H1 (cell line): ENCODE data around the gene ATXN7.

ENCODE experiments used
- CEBPB ChIP-seq: IDR thresholded peaks from 2 replicates; pipeline ENCODE4 v1.6.1; 2012; ENCODE audit warnings: low read depth, low read length
- EP300 ChIP-seq, 2 experiments: IDR thresholded peaks; 1 replicate in 1 of 2; 2 replicates in 1 of 2; pipeline ENCODE4 v1.6.1; 2011 to 2012; ENCODE audit warnings: low read depth in 2 of 2, low read length in 2 of 2, mild to moderate bottlenecking in 2 of 2, borderline replicate concordance in 1 of 2, inconsistent platforms in 1 of 2, moderate library complexity in 1 of 2
- JUND ChIP-seq: IDR thresholded peaks from 2 replicates; pipeline ENCODE4 v1.6.1; 2011; ENCODE audit warnings: mild to moderate bottlenecking, improper control_type of control experiment, low read length
- MAFK ChIP-seq: IDR thresholded peaks from 2 replicates; pipeline ENCODE4 v1.6.1; 2012; ENCODE audit warnings: low read depth, mild to moderate bottlenecking, improper control_type of control experiment, low read length
- POLR2A ChIP-seq, 2 experiments: IDR thresholded peaks; 1 replicate in 1 of 2; 2 replicates in 1 of 2; pipeline ENCODE4 v1.6.1; 2011; ENCODE audit warnings: low read depth in 2 of 2, low read length in 2 of 2, mild to moderate bottlenecking in 2 of 2; ENCODE audit errors: control extremely low read depth in 1 of 2
- POLR2AphosphoS5 ChIP-seq: IDR thresholded peaks from 2 replicates; pipeline ENCODE4 v1.6.1; 2011; ENCODE audit warnings: low read depth, low read length
- RAD21 ChIP-seq, 2 experiments: IDR thresholded peaks in 1 of 2; conservative IDR thresholded peaks in 1 of 2; 2 replicates each; pipeline ENCODE4 v1.6.1; 2011; ENCODE audit warnings: low read depth in 2 of 2, low read length in 2 of 2, improper control_type of control experiment in 1 of 2, inconsistent platforms in 1 of 2, mild to moderate bottlenecking in 1 of 2, moderate library complexity in 1 of 2
- RBBP5 ChIP-seq: IDR thresholded peaks from 2 replicates; pipeline ENCODE4 v1.7.1; 2012; ENCODE audit warnings: low read depth, mild to moderate bottlenecking, inconsistent platforms, low read length, moderate library complexity, borderline replicate concordance
- TAF1 ChIP-seq: IDR thresholded peaks from 2 replicates; pipeline ENCODE4 v1.6.1; 2011; ENCODE audit warnings: mild to moderate bottlenecking, low read depth, low read length
- TF ChIP-seq, protein P1 (sequence below), 3 experiments: IDR thresholded peaks; 1 replicate in 2 of 3; 2 replicates in 1 of 3; pipeline versions ENCODE4 v1.5.1 to v1.6.1; 2011; ENCODE audit warnings: low read length in 3 of 3, mild to moderate bottlenecking in 3 of 3, inconsistent platforms in 2 of 3, low read depth in 1 of 3, moderate library complexity in 1 of 3; ENCODE audit not compliant: insufficient read depth in 1 of 3; ENCODE audit errors: control extremely low read depth in 1 of 3

DNA sequence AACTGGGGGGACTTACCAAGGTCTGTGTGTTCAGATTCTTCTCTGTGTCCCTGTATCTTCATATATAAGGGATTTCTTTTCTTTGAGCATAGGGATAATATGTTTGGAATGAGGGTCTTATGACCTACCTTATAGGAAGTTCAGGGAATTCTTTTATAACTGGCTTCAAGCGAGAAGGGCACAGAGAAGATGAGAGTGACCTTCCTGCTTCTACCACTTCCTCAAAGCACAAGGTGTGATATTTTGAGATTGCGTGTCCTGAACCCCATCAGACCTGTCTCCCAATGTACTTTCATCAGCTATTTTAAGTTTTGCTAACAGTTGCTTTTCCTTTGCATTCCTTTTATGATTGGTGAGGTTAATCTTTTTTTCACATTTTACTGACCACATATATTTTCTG lies 162.7 kb downstream of the ATXN7 start:
- TF ChIP-seq CEBPB (no peak), JUND (no peak), EP300 (IDR thresholded peaks at IDR 0.05; ENCODE audit: borderline replicate concordance in 1 of 2, low read depth in 2 of 2, low read length in 2 of 2) (no peak), RBBP5 (no peak), RAD21 (IDR thresholded peaks at IDR 0.05 in 1 of 2, conservative IDR thresholded peaks at IDR 0.05 in 1 of 2; ENCODE audit: low read depth in 2 of 2, low read length in 2 of 2) (no peak), POLR2AphosphoS5 (no peak), POLR2A (IDR thresholded peaks at IDR 0.05; ENCODE audit: control extremely low read depth in 1 of 2, low read depth in 2 of 2, low read length in 2 of 2) (no peak), TAF1 (no peak), MAFK (no peak)
- TF ChIP-seq, protein P1, sequence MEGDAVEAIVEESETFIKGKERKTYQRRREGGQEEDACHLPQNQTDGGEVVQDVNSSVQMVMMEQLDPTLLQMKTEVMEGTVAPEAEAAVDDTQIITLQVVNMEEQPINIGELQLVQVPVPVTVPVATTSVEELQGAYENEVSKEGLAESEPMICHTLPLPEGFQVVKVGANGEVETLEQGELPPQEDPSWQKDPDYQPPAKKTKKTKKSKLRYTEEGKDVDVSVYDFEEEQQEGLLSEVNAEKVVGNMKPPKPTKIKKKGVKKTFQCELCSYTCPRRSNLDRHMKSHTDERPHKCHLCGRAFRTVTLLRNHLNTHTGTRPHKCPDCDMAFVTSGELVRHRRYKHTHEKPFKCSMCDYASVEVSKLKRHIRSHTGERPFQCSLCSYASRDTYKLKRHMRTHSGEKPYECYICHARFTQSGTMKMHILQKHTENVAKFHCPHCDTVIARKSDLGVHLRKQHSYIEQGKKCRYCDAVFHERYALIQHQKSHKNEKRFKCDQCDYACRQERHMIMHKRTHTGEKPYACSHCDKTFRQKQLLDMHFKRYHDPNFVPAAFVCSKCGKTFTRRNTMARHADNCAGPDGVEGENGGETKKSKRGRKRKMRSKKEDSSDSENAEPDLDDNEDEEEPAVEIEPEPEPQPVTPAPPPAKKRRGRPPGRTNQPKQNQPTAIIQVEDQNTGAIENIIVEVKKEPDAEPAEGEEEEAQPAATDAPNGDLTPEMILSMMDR (IDR thresholded peaks at IDR 0.05; ENCODE audit: control extremely low read depth in 1 of 3, insufficient read depth in 1 of 3, low read depth in 1 of 3, low read length in 3 of 3): no peak
